Small intestine (tissue), 7 donors: ENCODE data around the gene TMPRSS3. TPM values are rescaled to one million over a fixed set of nuclear protein-coding genes. Genes with fewer than 3 reads are reported as not detected.

Source experiments
- DNase-seq, 2 donors: peaks; one replicate each; pipeline versions ENCODE4 v3.0.0 to v3.0.0-alpha.2; 2013
- FAIRE-seq: peaks from 2 replicates; lab custom pipeline; 2012; peaks lifted over from hg19 to GRCh38; lab: Jason Lieb, UNC
- H3K27ac ChIP-seq, 3 donors: one replicate each; pipeline ENCODE4 v1.5.1; 2013; ENCODE audit warnings: low read length in 2 of 3, mild to moderate bottlenecking in 2 of 3, control low read depth in 1 of 3, inconsistent platforms in 1 of 3, low read depth in 1 of 3, moderate library complexity in 1 of 3
- H3K27me3 ChIP-seq, 3 donors: one replicate each; pipeline ENCODE4 v1.6.1; 2013; ENCODE audit warnings: low read length in 3 of 3, inconsistent platforms in 1 of 3; ENCODE audit not compliant: control insufficient read depth in 3 of 3, insufficient read depth in 3 of 3
- H3K36me3 ChIP-seq, 3 donors: one replicate each; pipeline ENCODE4 v1.6.1; 2013; ENCODE audit warnings: low read length in 3 of 3, inconsistent platforms in 1 of 3, low read depth in 1 of 3, mild to moderate bottlenecking in 1 of 3, moderate library complexity in 1 of 3; ENCODE audit not compliant: control insufficient read depth in 3 of 3, insufficient read depth in 2 of 3
- H3K4me1 ChIP-seq, 3 donors: one replicate each; pipeline ENCODE4 v1.6.1; 2013; ENCODE audit warnings: low read length in 2 of 3, inconsistent platforms in 1 of 3, low read depth in 1 of 3, mild to moderate bottlenecking in 1 of 3, moderate library complexity in 1 of 3; ENCODE audit not compliant: control insufficient read depth in 3 of 3, insufficient read depth in 2 of 3
- H3K4me3 ChIP-seq, 3 donors: one replicate each; pipeline ENCODE4 v1.5.1; 2013; ENCODE audit warnings: low read length in 3 of 3, control low read depth in 1 of 3, inconsistent platforms in 1 of 3, low read depth in 1 of 3, mild to moderate bottlenecking in 1 of 3, moderate library complexity in 1 of 3
- H3K9me3 ChIP-seq, 2 donors: one replicate each; pipeline ENCODE4 v1.6.1; 2013; ENCODE audit warnings: low read depth in 1 of 2, low read length in 1 of 2; ENCODE audit not compliant: control insufficient read depth in 2 of 2, insufficient read depth in 1 of 2
- WGBS, 3 donors: extraction: QIAGEN DNeasy Blood & Tissue Kit; methylation state at CpG; one replicate each; pipeline ENCODE4 v1.1.7; 2013; 5-methylcytosine and 5-hydroxymethylcytosine counted together
- polyA plus RNA-seq, 4 donors: library from polyadenylated mRNA; stranded (reverse) in 3 of 4; unstranded in 1 of 4; fragments of 200-250 nt in 3 of 4; fragments of 120-200 nt in 1 of 4; gene quantifications; one replicate each; pipeline versions ENCODE4 v1.2.1 to v1.2.3, GENCODE V29; 2013
- donor health status: healthy with polysubstance abuse.
- donor health status: control.
- donor health status: control.
- donor health status: Bipolar disorder and iron deficiency.
- donor health status: healthy.

The TMPRSS3 gene
- polyA plus RNA-seq, 4 donors = 1.1 to 9.2 (median 2.6) TPM

- WGBS, 3 donors = 94 to 96% (median 94%) methylated on average over 11 of the region's 11 CpGs
- Histone ChIP-seq H3K36me3 (no peaks in the 10 kb centered on the region), H3K27me3 (no peaks in the 10 kb centered on the region), H3K4me3 (no peak overlapping the region), H3K27ac (no peak overlapping the region), H3K4me1 (peaks cover 0 to 14% (median 2%) of the 10 kb centered on the region in 3 donors), H3K9me3 (peaks cover 0 to 6% of the 10 kb centered on the region in 2 donors)
- DNase-seq = no peak
- FAIRE-seq = no peak
These were observed 550 bp downstream of the TMPRSS3 start for GRCh38 chr21:42395302-42395701.

DNA sequence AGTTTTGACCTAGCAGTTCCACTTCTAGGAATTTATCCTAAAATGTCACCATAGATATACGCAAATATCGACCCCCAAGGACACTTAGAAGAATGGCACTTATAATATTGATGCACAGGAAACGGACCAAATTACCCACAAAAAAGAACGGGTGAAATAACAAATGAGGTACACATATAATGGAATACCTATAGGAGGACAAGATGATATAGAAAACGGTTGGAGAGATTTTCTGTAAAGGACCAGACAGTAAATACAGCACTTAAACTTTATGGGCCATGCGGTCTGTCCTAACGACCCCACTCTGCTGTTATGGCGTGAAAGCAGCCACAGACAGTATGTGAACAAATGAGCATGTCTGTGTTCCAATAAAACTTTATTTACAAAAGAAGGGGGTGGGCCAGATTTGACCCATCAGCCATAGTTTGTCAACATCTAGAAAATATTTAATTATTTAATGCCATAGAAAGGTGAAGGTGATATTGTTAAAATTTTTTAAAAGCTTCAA lies 2.4 kb downstream of the TMPRSS3 start:
- Histone ChIP-seq H3K4me3 (no peak overlapping the region), H3K9me3 (peaks cover 0 to 6% of the 10 kb centered on the region in 2 donors), H3K27me3 (no peaks in the 10 kb centered on the region), H3K4me1 (peaks cover 3 to 21% (median 3%) of the 10 kb centered on the region in 3 donors), H3K36me3 (no peaks in the 10 kb centered on the region), H3K27ac (no peak overlapping the region)
- no peak for FAIRE-seq
- 56 to 82% (median 64%) methylated on average over 8 of the region's 8 CpGs for WGBS, 3 donors
- no peak for DNase-seq

GRCh38 chr21:42392731-42393442 lies 3.0 kb downstream of the TMPRSS3 start:
- FAIRE-seq = no peak
- DNase-seq = no peak
- no peaks in the 10 kb centered on the region for H3K36me3 ChIP-seq
- no peaks in the 10 kb centered on the region for H3K27me3 ChIP-seq
- H3K9me3 ChIP-seq = peaks cover 0 to 6% of the 10 kb centered on the region in 2 donors
- H3K4me1 ChIP-seq = peaks cover 2 to 21% (median 3%) of the 10 kb centered on the region in 3 donors
- 76 to 93% (median 89%) methylated on average over 17 of the region's 17 CpGs for WGBS, 3 donors
- H3K27ac ChIP-seq = no peak overlapping the region
- H3K4me3 ChIP-seq = no peak overlapping the region

- Histone ChIP-seq H3K27ac (no peak overlapping the region), H3K27me3 (no peaks in the 10 kb centered on the region), H3K4me1 (peaks cover 2 to 37% (median 3%) of the 10 kb centered on the region in 3 donors), H3K4me3 (no peak overlapping the region), H3K9me3 (peaks cover 0 to 6% of the 10 kb centered on the region in 2 donors), H3K36me3 (no peaks in the 10 kb centered on the region)
- FAIRE-seq (no peak), DNase-seq (no peak)
- 85 to 97% (median 91%) methylated on average over 5 of the region's 5 CpGs for WGBS, 3 donors
These were observed 4.6 kb downstream of the TMPRSS3 start for GRCh38 chr21:42391297-42391696.

- no peak for FAIRE-seq
These were observed 5.2 kb downstream of the TMPRSS3 start for GRCh38 chr21:42390696-42391095.

GRCh38 chr21:42390193-42390592 lies 5.7 kb downstream of the TMPRSS3 start:
- H3K27ac ChIP-seq = peak overlapping the region in 2 of 3 donors; percentile 76 to 78
- H3K9me3 ChIP-seq = peaks cover 0 to 6% of the 10 kb centered on the region in 2 donors
- no peaks in the 10 kb centered on the region for H3K36me3 ChIP-seq
- no peaks in the 10 kb centered on the region for H3K27me3 ChIP-seq
- FAIRE-seq (no peak), DNase-seq (no peak)
- peaks cover 3 to 47% (median 8%) of the 10 kb centered on the region in 3 donors for H3K4me1 ChIP-seq
- WGBS, 3 donors = 62 to 74% (median 63%) methylated on average over 5 of the region's 5 CpGs
- H3K4me3 ChIP-seq = no peak overlapping the region

More at GRCh38 chr21:42390696-42391095, 5.2 kb downstream of the TMPRSS3 start:
- 49 to 69% (median 65%) methylated on average over 2 of the region's 2 CpGs for whole genome bisulfite sequencing, 3 donors
- H3K9me3 ChIP-seq = peaks cover 0 to 6% of the 10 kb centered on the region in 2 donors
- DNase-seq = no peak
- H3K36me3 ChIP-seq = no peaks in the 10 kb centered on the region
- peaks cover 3 to 42% (median 4%) of the 10 kb centered on the region in 3 donors for H3K4me1 ChIP-seq
- H3K4me3 ChIP-seq = no peak overlapping the region
- H3K27me3 ChIP-seq = no peaks in the 10 kb centered on the region
- H3K27ac ChIP-seq = no peak overlapping the region

DNA sequence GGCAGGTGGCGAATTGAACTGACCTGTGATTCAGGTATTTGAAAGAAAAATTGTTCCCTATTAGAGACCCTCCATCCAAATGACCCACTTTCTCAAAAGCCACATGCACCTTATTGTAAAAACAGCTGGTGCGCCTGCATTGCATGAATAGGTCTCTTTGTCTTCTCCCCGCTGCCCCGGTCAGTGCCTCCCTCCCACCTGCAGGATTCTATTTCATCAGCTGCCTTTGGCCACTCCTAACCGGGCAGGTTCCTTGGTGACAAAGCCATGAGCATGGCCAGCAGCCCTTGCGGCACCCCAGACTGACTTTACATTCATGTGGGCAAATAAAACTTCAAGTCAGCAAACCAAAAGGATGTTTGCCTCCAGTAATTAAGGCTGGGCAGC lies 6.4 kb downstream of the TMPRSS3 start:
- peak overlapping the region in 2 of 3 donors; percentile 1 to 5 for H3K4me3 ChIP-seq
- H3K9me3 ChIP-seq = peaks cover 0 to 6% of the 10 kb centered on the region in 2 donors
- H3K4me1 ChIP-seq = peaks cover 3 to 53% (median 9%) of the 10 kb centered on the region in 3 donors
- H3K27me3 ChIP-seq = no peaks in the 10 kb centered on the region
- H3K27ac ChIP-seq = peak overlapping the region in 2 of 3 donors; percentile 76 to 78
- peak; percentile 41 to 69 for DNase-seq
- H3K36me3 ChIP-seq = no peaks in the 10 kb centered on the region
- 27 to 51% (median 40%) methylated on average over 6 of the region's 6 CpGs for WGBS, 3 donors
- no peak for FAIRE-seq

DNA sequence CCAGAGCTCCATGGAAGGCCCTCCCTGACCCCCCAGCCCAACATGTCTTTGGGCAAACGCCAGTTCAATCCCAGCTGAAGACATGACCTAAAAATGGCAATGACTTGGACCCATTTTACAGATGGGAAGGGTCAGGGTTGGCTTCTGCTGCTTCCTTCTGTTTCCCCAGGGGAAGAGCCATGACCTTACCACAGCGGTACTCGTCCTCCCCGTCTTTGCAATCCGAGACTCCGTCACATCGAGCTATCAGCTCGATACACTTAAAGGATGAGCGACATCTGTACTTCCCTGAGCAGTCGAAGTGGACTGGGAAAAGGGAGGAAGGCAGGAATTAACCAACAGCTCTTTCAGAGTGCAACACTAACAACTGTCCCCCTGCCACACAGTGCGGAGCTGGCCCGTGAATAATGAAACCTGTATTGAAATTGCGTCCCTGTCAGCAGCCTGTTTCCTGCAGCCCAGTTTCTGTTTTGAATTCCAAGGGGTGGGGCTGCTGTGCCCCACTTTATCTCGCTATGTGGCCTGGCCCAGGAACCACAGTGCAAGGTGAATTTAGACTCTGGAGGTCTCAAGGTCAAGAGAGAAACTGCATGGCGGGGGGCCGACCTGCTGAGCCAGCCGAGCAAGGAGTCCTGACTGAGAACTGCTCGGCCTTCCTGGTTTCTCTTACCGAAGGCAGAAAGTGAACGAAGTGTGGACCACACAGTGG lies 7.0 kb downstream of the TMPRSS3 start:
- 17 to 50% (median 28%) methylated on average over 20 of the region's 20 CpGs for WGBS, 3 donors
- DNase-seq (peak; percentile 77 to 84), FAIRE-seq (no peak)
- H3K27ac ChIP-seq = peak overlapping the region; percentile 33 to 78 (median 76)
- no peaks in the 10 kb centered on the region for H3K36me3 ChIP-seq
- H3K9me3 ChIP-seq = peaks cover 0 to 6% of the 10 kb centered on the region in 2 donors
- H3K4me3 ChIP-seq = peak overlapping the region in 2 of 3 donors; percentile 1 to 5
- H3K4me1 ChIP-seq = peaks cover 3 to 58% (median 9%) of the 10 kb centered on the region in 3 donors
- no peaks in the 10 kb centered on the region for H3K27me3 ChIP-seq
